ENCODE data around the gene OPN4.

GRCh38 chr10:86668297-86669165 lies 14.2 kb downstream of the OPN4 start, which contains the start of gene LDB3:
- TF ChIP-seq, protein P1, sequence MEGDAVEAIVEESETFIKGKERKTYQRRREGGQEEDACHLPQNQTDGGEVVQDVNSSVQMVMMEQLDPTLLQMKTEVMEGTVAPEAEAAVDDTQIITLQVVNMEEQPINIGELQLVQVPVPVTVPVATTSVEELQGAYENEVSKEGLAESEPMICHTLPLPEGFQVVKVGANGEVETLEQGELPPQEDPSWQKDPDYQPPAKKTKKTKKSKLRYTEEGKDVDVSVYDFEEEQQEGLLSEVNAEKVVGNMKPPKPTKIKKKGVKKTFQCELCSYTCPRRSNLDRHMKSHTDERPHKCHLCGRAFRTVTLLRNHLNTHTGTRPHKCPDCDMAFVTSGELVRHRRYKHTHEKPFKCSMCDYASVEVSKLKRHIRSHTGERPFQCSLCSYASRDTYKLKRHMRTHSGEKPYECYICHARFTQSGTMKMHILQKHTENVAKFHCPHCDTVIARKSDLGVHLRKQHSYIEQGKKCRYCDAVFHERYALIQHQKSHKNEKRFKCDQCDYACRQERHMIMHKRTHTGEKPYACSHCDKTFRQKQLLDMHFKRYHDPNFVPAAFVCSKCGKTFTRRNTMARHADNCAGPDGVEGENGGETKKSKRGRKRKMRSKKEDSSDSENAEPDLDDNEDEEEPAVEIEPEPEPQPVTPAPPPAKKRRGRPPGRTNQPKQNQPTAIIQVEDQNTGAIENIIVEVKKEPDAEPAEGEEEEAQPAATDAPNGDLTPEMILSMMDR (IDR thresholded peaks at IDR 0.05 in 8 of 11, conservative IDR thresholded peaks at IDR 0.05 in 3 of 11) = no peak
- no peak for TF ChIP-seq POLR2AphosphoS5 (IDR thresholded peaks at IDR 0.05)
- no peak for TF ChIP-seq POLR2A (IDR thresholded peaks at IDR 0.05)
